ENCODE results near the gene IPO4. TPM values are rescaled to one million over a fixed set of nuclear protein-coding genes. Genes with fewer than 3 reads are reported as not detected.

The IPO4 gene
- total and polyA plus RNA-seq, 2 of the 13 experiments (the other 11 are each of a cell fraction or from before 2014, with no cell fraction given), result 39.0 to 179 TPM

DNA sequence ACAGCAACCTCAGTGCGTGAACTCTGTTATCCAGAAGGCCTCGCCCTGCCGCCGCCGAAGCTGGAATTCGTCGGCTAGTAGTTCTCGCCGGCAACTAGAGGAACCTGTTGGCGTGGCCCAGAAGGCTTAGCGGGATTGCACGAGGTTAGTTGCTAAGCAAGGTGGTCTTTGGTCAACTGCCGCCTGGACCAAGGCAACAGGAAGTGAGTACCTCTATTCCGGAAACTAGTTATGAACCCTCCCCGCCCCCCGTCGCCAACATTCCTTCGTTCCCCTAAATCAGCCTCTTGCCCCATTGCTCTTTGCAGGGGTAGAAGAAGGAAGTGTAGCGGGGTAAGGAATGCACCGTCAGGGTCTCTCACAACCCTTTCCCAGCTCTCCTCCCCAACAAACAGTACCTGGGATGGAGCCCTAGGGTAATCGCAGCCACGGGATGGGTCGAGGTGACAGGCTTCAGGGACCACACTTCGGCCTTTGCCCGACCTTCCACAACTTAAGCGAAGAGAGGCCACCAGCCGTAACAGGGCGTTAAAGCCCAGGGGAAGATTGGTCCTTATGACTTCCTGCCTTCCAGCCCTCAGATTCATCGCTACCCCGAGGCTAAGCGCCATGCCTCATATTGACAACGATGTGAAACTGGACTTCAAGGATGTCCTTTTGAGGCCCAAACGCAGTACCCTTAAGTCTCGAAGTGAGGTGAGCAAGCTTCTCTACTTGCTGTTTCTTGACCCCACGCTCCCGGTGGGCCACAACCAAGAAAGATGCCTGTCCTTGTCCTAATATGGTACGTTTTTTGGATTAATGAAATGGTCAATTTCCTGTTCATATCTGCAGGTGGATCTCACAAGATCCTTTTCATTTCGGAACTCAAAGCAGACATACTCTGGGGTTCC, 44.3 kb upstream of the IPO4 start, which contains the start of gene GMPR2 (continued):
- TF ChIP-seq, protein P1, sequence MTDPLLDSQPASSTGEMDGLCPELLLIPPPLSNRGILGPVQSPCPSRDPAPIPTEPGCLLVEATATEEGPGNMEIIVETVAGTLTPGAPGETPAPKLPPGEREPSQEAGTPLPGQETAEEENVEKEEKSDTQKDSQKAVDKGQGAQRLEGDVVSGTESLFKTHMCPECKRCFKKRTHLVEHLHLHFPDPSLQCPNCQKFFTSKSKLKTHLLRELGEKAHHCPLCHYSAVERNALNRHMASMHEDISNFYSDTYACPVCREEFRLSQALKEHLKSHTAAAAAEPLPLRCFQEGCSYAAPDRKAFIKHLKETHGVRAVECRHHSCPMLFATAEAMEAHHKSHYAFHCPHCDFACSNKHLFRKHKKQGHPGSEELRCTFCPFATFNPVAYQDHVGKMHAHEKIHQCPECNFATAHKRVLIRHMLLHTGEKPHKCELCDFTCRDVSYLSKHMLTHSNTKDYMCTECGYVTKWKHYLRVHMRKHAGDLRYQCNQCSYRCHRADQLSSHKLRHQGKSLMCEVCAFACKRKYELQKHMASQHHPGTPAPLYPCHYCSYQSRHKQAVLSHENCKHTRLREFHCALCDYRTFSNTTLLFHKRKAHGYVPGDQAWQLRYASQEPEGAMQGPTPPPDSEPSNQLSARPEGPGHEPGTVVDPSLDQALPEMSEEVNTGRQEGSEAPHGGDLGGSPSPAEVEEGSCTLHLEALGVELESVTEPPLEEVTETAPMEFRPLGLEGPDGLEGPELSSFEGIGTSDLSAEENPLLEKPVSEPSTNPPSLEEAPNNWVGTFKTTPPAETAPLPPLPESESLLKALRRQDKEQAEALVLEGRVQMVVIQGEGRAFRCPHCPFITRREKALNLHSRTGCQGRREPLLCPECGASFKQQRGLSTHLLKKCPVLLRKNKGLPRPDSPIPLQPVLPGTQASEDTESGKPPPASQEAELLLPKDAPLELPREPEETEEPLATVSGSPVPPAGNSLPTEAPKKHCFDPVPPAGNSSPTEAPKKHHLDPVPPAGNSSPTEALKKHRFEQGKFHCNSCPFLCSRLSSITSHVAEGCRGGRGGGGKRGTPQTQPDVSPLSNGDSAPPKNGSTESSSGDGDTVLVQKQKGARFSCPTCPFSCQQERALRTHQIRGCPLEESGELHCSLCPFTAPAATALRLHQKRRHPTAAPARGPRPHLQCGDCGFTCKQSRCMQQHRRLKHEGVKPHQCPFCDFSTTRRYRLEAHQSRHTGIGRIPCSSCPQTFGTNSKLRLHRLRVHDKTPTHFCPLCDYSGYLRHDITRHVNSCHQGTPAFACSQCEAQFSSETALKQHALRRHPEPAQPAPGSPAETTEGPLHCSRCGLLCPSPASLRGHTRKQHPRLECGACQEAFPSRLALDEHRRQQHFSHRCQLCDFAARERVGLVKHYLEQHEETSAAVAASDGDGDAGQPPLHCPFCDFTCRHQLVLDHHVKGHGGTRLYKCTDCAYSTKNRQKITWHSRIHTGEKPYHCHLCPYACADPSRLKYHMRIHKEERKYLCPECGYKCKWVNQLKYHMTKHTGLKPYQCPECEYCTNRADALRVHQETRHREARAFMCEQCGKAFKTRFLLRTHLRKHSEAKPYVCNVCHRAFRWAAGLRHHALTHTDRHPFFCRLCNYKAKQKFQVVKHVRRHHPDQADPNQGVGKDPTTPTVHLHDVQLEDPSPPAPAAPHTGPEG (CRISPR knock-in tag; IDR thresholded peaks at IDR 0.05), result peak; percentile 80
- TF ChIP-seq BRD4 (CRISPR knock-in tag; IDR thresholded peaks at IDR 0.05) (peak; percentile 86), ZKSCAN8 (CRISPR knock-in tag; IDR thresholded peaks at IDR 0.05; ENCODE audit: borderline replicate concordance) (peak; percentile 44; the same call in 1 of the 2 replicates), U2AF1 (optimal IDR thresholded peaks at IDR 0.05; ENCODE audit: low read depth, low read length) (peak; percentile 96), ARID2 (CRISPR knock-in tag; IDR thresholded peaks at IDR 0.05; ENCODE audit: borderline replicate concordance) (no peak), ZNF709 (CRISPR knock-in tag; IDR thresholded peaks at IDR 0.05) (peak; percentile 69)
- TF ChIP-seq, protein P2, sequence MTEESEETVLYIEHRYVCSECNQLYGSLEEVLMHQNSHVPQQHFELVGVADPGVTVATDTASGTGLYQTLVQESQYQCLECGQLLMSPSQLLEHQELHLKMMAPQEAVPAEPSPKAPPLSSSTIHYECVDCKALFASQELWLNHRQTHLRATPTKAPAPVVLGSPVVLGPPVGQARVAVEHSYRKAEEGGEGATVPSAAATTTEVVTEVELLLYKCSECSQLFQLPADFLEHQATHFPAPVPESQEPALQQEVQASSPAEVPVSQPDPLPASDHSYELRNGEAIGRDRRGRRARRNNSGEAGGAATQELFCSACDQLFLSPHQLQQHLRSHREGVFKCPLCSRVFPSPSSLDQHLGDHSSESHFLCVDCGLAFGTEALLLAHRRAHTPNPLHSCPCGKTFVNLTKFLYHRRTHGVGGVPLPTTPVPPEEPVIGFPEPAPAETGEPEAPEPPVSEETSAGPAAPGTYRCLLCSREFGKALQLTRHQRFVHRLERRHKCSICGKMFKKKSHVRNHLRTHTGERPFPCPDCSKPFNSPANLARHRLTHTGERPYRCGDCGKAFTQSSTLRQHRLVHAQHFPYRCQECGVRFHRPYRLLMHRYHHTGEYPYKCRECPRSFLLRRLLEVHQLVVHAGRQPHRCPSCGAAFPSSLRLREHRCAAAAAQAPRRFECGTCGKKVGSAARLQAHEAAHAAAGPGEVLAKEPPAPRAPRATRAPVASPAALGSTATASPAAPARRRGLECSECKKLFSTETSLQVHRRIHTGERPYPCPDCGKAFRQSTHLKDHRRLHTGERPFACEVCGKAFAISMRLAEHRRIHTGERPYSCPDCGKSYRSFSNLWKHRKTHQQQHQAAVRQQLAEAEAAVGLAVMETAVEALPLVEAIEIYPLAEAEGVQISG (CRISPR knock-in tag; IDR thresholded peaks at IDR 0.05), result peak; percentile 84
- TF ChIP-seq, protein P3, sequence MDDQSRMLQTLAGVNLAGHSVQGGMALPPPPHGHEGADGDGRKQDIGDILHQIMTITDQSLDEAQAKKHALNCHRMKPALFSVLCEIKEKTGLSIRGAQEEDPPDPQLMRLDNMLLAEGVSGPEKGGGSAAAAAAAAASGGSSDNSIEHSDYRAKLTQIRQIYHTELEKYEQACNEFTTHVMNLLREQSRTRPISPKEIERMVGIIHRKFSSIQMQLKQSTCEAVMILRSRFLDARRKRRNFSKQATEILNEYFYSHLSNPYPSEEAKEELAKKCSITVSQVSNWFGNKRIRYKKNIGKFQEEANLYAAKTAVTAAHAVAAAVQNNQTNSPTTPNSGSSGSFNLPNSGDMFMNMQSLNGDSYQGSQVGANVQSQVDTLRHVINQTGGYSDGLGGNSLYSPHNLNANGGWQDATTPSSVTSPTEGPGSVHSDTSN (CRISPR knock-in tag; IDR thresholded peaks at IDR 0.05; ENCODE audit: borderline replicate concordance), result peak; percentile 87

All from HepG2 (cell line).